Measurements from ENCODE around the gene GINS1. TPM values are rescaled to one million over a fixed set of nuclear protein-coding genes. Genes with fewer than 3 reads are reported as not detected.

GINS1 gene
- total RNA-seq, 4 donors from 2014 or later, result 1.3 to 14.3 TPM; not detected in 2

DNA sequence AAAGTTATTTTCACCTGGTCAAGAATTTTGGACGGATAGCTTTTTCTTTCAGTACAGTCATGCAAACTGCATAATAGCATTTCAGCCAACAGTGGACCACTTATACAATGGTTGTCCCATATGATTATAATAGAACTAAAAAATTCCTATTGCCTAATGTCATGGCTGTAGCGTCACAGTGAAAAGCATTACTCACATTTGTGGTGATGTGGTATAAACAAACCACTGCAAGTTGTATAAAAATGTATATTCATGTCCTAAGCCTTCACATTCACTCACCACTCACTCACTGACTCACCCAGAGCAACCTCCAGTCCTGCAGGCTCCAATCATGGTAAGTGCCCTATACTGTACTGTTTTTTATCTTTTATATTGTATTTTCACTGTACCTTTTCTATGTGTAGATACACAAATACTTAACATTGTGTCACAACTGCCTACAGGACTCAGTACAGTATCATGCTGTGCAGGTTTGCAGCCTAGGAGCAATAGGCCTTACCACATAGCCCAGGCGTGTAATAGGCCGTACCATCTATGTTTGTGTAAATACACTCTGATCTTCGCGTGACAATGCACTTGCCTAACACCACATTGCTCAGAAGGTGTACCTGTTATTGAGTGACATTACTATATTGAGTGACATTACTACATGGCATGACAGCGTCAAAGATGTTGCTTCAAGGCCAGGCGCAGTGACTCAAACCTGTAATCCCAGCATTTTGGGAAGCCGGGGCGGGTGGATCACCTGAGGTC, 34.7 kb upstream of the GINS1 start:
- H3K4me1 ChIP-seq, result no peaks in the 10 kb centered on the region
- no peaks in the 10 kb centered on the region for H3K9me3 ChIP-seq
- H3K27me3 ChIP-seq, result no peaks in the 10 kb centered on the region
- TF ChIP-seq, protein P1, sequence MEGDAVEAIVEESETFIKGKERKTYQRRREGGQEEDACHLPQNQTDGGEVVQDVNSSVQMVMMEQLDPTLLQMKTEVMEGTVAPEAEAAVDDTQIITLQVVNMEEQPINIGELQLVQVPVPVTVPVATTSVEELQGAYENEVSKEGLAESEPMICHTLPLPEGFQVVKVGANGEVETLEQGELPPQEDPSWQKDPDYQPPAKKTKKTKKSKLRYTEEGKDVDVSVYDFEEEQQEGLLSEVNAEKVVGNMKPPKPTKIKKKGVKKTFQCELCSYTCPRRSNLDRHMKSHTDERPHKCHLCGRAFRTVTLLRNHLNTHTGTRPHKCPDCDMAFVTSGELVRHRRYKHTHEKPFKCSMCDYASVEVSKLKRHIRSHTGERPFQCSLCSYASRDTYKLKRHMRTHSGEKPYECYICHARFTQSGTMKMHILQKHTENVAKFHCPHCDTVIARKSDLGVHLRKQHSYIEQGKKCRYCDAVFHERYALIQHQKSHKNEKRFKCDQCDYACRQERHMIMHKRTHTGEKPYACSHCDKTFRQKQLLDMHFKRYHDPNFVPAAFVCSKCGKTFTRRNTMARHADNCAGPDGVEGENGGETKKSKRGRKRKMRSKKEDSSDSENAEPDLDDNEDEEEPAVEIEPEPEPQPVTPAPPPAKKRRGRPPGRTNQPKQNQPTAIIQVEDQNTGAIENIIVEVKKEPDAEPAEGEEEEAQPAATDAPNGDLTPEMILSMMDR (IDR thresholded peaks at IDR 0.05), result no peak
- no peak for TF ChIP-seq POLR2A (IDR thresholded peaks at IDR 0.05)
- H3K4me3 ChIP-seq, result no peak overlapping the region
- no peak for DNase-seq
- intact Hi-C loops (cut with DNase I; ENCODE audit: low total_unique reads), result no loop called here
- no peak overlapping the region for H3K27ac ChIP-seq
- no peaks in the 10 kb centered on the region for H3K36me3 ChIP-seq

DNA sequence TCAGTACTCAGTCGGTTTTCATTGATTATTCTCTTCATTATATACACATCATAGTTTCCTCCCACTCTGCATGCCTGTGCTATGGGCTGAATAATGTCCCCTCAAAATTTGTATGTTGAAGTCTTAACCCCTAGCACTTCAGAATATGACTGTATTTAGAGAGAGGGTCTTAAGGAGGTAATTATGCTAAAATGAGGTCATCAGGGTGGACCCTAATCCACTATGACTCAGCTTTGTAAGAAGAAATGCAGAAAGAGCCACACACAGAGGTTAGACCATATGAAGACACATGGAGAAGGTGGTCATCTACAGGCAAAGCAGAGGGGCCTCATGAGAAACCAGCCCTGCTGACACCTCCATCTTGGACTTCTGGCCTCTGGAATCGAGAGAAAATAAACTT, 32.6 kb upstream of the GINS1 start:
- Histone ChIP-seq H3K9me3 (no peaks in the 10 kb centered on the region), H3K36me3 (no peaks in the 10 kb centered on the region), H3K4me3 (no peak overlapping the region), H3K27me3 (no peaks in the 10 kb centered on the region), H3K4me1 (no peaks in the 10 kb centered on the region), H3K27ac (no peak overlapping the region)
- intact Hi-C loops (cut with DNase I; ENCODE audit: low total_unique reads), result no loop called here
- no peak for TF ChIP-seq POLR2A (IDR thresholded peaks at IDR 0.05)
- TF ChIP-seq, protein P1 (IDR thresholded peaks at IDR 0.05), result no peak
- no peak for DNase-seq

DNA sequence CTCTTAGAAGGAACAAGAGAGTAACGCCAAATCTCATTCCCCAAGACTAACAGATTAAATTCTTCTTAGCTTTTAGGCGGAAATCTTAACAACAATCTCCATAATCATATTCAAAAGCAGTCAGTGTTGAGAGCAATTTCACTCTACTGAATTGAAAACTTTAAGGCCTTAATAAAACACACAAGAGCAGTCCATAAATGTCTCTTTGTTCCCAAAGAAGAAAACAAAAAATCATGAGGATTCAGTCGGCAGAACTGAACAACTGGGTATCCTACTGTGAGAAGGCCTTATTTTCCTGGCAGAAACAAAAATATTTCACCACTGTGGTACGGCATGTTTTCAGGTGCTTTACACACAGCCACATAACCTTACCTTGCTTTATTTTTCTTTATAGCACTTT, 31.2 kb upstream of the GINS1 start:
- Histone ChIP-seq H3K36me3 (no peaks in the 10 kb centered on the region), H3K27me3 (no peaks in the 10 kb centered on the region), H3K9me3 (no peaks in the 10 kb centered on the region), H3K4me3 (no peak overlapping the region), H3K27ac (no peak overlapping the region), H3K4me1 (no peaks in the 10 kb centered on the region)
- TF ChIP-seq POLR2A (IDR thresholded peaks at IDR 0.05), result no peak
- TF ChIP-seq, protein P1 (IDR thresholded peaks at IDR 0.05), result no peak
- intact Hi-C loops (cut with DNase I; ENCODE audit: low total_unique reads), result no loop called here
- DNase-seq, result no peak

DNA sequence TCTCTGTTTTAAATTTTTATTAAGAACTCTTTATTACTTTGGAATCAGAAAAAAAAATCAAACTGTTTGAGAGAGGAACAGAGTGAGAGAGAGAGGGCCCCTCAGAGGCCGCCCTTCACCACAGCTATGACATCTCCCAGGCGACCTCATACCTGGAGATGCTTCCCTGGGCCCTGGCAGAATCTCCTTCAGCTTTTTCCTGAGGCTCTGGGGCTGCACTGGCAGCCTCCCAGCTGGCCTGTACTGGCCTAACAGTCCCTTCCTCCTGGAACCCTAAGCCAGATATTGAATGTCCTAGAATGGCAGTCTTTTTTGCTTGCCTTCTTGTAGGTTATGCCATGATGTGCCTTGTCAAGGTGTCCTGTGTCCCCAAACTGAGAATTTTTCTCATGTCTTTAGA, 30.6 kb upstream of the GINS1 start:
- no peak for TF ChIP-seq POLR2A (IDR thresholded peaks at IDR 0.05)
- H3K4me3 ChIP-seq, result no peak overlapping the region
- H3K27me3 ChIP-seq, result no peaks in the 10 kb centered on the region
- no peaks in the 10 kb centered on the region for H3K36me3 ChIP-seq
- H3K27ac ChIP-seq, result no peak overlapping the region
- no peak for DNase-seq
- intact Hi-C loops (cut with DNase I; ENCODE audit: low total_unique reads), result no loop called here
- no peaks in the 10 kb centered on the region for H3K9me3 ChIP-seq
- H3K4me1 ChIP-seq, result no peaks in the 10 kb centered on the region

DNA sequence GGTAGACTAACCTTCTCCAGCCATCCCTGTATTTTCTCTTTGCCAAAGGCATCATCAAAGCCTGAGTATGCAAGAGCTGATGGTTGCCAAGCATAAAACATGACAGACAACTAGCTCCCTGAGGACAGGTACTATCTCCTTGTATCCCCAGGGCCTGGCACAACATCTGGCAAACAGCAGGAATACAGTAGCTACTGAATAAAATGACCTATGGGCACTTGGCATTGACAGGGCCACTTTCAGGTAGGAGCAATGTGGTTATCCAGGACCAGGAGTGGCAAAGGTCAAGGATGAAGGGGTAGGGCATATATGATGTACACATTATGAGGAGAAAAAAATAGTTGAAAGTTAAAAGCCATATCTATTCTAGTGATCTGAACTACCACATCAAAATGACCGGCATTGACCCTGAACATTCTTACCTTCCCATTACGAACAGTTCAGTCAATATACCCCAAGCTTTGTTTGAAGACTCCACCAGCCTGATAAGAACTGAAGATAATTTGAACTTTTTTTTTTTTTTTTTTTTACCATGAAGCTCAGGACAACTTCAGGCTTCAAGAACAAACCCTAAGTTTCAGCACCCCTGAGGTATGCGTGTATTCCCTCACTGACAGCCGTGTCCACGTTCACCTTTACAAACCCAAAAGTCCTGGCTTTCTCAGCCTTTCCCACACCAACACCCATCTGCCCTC, 29.1 kb upstream of the GINS1 start:
- H3K36me3 ChIP-seq, result no peaks in the 10 kb centered on the region
- TF ChIP-seq, protein P1 (IDR thresholded peaks at IDR 0.05), result no peak
- TF ChIP-seq POLR2A (IDR thresholded peaks at IDR 0.05), result no peak
- no peaks in the 10 kb centered on the region for H3K9me3 ChIP-seq
- no peaks in the 10 kb centered on the region for H3K4me1 ChIP-seq
- no peak overlapping the region for H3K27ac ChIP-seq
- no peak overlapping the region for H3K4me3 ChIP-seq
- no peak for DNase-seq
- H3K27me3 ChIP-seq, result no peaks in the 10 kb centered on the region
- intact Hi-C loops (cut with DNase I; ENCODE audit: low total_unique reads), result no loop called here
